Measurements from ENCODE around the gene LRRC18.

The LRRC18 gene

GRCh38 chr10:48939790-48940325 is at the start of gene LRRC18:
Gene LRRC18, minus strand, starts transcription at chr10:48939840. Its CDS starts 25,685 bp downstream, at chr10:48914155.
- no peak for DNase-seq

GRCh38 chr10:48985621-48986158 is 46.0 kb upstream of the LRRC18 start:
- DNase-seq: no peak

GRCh38 chr10:48983648-48984351 is 44.2 kb upstream of the LRRC18 start:
- DNase-seq: no peak

GRCh38 chr10:48982584-48982983 is 42.9 kb upstream of the LRRC18 start:
- no peak for DNase-seq

- DNase-seq: peak; percentile 39
These were observed 41.8 kb upstream of the LRRC18 start for GRCh38 chr10:48981310-48981907.

- no peak for DNase-seq
These were observed 38.7 kb upstream of the LRRC18 start for GRCh38 chr10:48978318-48978717.

GRCh38 chr10:48976196-48976595 is 36.6 kb upstream of the LRRC18 start:
- DNase-seq: no peak

GRCh38 chr10:48974510-48975156 is 35.0 kb upstream of the LRRC18 start:
- DNase-seq: no peak

GRCh38 chr10:48973065-48973464 is 33.4 kb upstream of the LRRC18 start:
- no peak for DNase-seq

- DNase-seq: no peak
These were observed 31.0 kb upstream of the LRRC18 start for GRCh38 chr10:48970654-48971053.

GRCh38 chr10:48970046-48970445 is 30.4 kb upstream of the LRRC18 start:
- DNase-seq: no peak

- DNase-seq: no peak
These were observed 28.4 kb upstream of the LRRC18 start for GRCh38 chr10:48968036-48968435.

- no peak for DNase-seq
These were observed 25.8 kb upstream of the LRRC18 start for GRCh38 chr10:48965460-48965859.

- no peak for DNase-seq
These were observed 24.4 kb upstream of the LRRC18 start for GRCh38 chr10:48964038-48964437.

- no peak for DNase-seq
These were observed 19.1 kb upstream of the LRRC18 start for GRCh38 chr10:48958598-48959190.

- no peak for DNase-seq
These were observed 17.9 kb upstream of the LRRC18 start for GRCh38 chr10:48957361-48958151.

GRCh38 chr10:48951707-48952106 is 12.1 kb upstream of the LRRC18 start:
- no peak for DNase-seq

- DNase-seq: no peak
These were observed 8.9 kb upstream of the LRRC18 start for GRCh38 chr10:48948470-48949037.

- DNase-seq: no peak
These were observed 8.2 kb upstream of the LRRC18 start for GRCh38 chr10:48947690-48948469.

- DNase-seq: no peak
These were observed 7.4 kb upstream of the LRRC18 start for GRCh38 chr10:48946891-48947500.

- DNase-seq: no peak
These were observed 6.7 kb upstream of the LRRC18 start for GRCh38 chr10:48946332-48946731.

Measured in activated naive CD4-positive, alpha-beta T cell treated with Interleukin-2 at 50 U/mL for 16 hours (primary cell).